Amygdala (tissue), 56 donors: Measurements from ENCODE around the gene GRIN3B.
A peak's percentile ranks its signal among the peaks of the same experiment; 100 is the strongest.

ENCODE experiments used
- DNase-seq, 56 donors: peaks; one replicate each; lab custom pipeline; 2025; lab: John Stamatoyannopoulos, UW

The GRIN3B gene

GRCh38 chr19:963486-963951 is 36.7 kb upstream of the GRIN3B start:
- no peak for DNase-seq

- DNase-seq, result no peak
Observed at GRCh38 chr19:964116-964520, 36.1 kb upstream of the GRIN3B start.

- no peak for DNase-seq
Observed at GRCh38 chr19:964761-965694, 35.2 kb upstream of the GRIN3B start.

- DNase-seq, result no peak
Observed at GRCh38 chr19:966485-967088, 33.6 kb upstream of the GRIN3B start.

GRCh38 chr19:970695-971094 is 29.5 kb upstream of the GRIN3B start:
- no peak for DNase-seq

GRCh38 chr19:971795-972194 is 28.4 kb upstream of the GRIN3B start:
- no peak for DNase-seq

- no peak for DNase-seq
Observed at GRCh38 chr19:972281-972680, 27.9 kb upstream of the GRIN3B start.

- no peak for DNase-seq
Observed at GRCh38 chr19:973726-974563, 26.3 kb upstream of the GRIN3B start.

- no peak for DNase-seq
Observed at GRCh38 chr19:974564-975257, 25.5 kb upstream of the GRIN3B start.

GRCh38 chr19:976476-976875 is 23.7 kb upstream of the GRIN3B start:
- DNase-seq, result no peak

- no peak for DNase-seq
Observed at GRCh38 chr19:977058-977464, 23.2 kb upstream of the GRIN3B start.

- DNase-seq, result no peak
Observed at GRCh38 chr19:979318-979741, 20.9 kb upstream of the GRIN3B start.

GRCh38 chr19:980133-980998 is 19.9 kb upstream of the GRIN3B start:
- DNase-seq, result no peak

GRCh38 chr19:982567-983170 is 17.6 kb upstream of the GRIN3B start:
- DNase-seq, result peak in 48 of 56 donors; percentile 8 to 82 (median 48)

GRCh38 chr19:984165-984967 is 15.9 kb upstream of the GRIN3B start, which contains the start of gene WDR18:
WDR18 (plus strand) TSS chr19:984345; CDS start chr19:984354, 9 bp downstream.
- peak; percentile 45 to 97 (median 88) for DNase-seq

GRCh38 chr19:986083-986482 is 14.1 kb upstream of the GRIN3B start:
- no peak for DNase-seq

- DNase-seq, result no peak
Observed at GRCh38 chr19:988081-988480, 12.1 kb upstream of the GRIN3B start.

GRCh38 chr19:988510-988909 is 11.7 kb upstream of the GRIN3B start:
- DNase-seq, result no peak
